NCI-H524 treated with DMSO at 0.1 percent for 48 hours (cell line): ENCODE results near the gene ACIN1.

Experiments
- DNase-seq: peaks from one replicate; lab custom pipeline; 2025; lab: John Stamatoyannopoulos, UW

Gene ACIN1

GRCh38 chr14:23057757-23058653 is 36.9 kb downstream of the ACIN1 start:
- DNase-seq, result no peak

GRCh38 chr14:23056956-23057756 is 37.8 kb downstream of the ACIN1 start, which contains the start of gene CDH24:
Gene CDH24 (minus strand): TSS chr14:23057520. CDS start chr14:23055733, 1,787 bp downstream.
- no peak for DNase-seq

- DNase-seq, result no peak
Measured at GRCh38 chr14:23056145-23056955, 38.6 kb downstream of the ACIN1 start.

DNA sequence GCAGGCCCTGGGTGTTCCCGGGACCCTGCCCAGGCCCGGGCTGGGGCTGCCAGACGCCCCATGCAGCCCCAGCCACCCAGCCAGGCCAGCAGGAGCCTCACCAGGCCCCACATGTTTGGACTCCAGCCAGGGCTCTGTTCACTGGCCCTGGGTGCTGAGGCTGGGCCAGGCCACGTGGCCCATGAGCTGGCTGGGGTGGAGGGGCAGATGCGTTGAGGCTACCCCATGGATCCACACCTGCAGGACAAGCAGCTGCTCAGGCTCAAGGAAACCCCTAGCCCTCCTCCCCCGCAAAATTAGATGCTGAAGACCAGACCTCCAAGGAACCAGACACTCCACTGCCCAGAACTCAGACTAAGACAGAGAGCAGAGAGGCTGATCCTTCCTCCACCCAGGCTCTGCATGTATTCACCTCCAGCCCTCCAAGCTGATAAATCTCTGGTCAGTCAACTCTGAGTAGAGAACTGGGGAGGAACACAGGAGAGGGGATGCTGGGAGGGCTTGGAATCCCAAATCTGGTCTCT is 39.3 kb downstream of the ACIN1 start:
- no peak for DNase-seq

DNA sequence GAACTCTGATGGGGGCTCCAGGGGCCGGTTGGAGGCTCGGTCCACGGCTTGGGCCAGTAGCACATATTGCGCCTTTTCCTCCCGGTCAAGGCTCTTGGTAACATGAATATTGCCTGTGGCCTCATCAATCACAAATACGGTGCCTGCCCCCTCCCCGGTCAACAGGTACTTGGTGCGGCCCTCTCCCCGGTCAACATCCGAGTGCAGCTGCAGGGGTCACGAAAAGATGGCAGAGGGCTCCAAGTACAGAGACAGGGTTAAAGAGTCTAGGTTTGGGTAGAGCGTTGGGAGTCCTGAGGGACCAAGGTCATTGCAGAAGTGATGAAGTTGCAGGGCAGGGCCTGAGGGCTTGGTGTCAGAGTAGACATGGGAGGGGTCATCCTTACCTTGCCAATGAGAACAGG is 39.8 kb downstream of the ACIN1 start:
- no peak for DNase-seq

- DNase-seq, result no peak
Measured at GRCh38 chr14:23054000-23054811, 40.7 kb downstream of the ACIN1 start.

- no peak for DNase-seq
Measured at GRCh38 chr14:23053426-23053825, 41.5 kb downstream of the ACIN1 start.

- no peak for DNase-seq
Measured at GRCh38 chr14:23052671-23053070, 42.3 kb downstream of the ACIN1 start.

- no peak for DNase-seq
Measured at GRCh38 chr14:23052182-23052623, 42.7 kb downstream of the ACIN1 start.

- no peak for DNase-seq
Measured at GRCh38 chr14:23051141-23052057, 43.5 kb downstream of the ACIN1 start.

- no peak for DNase-seq
Measured at GRCh38 chr14:23049011-23049410, 45.9 kb downstream of the ACIN1 start.

GRCh38 chr14:23047751-23048693 is 46.9 kb downstream of the ACIN1 start:
- DNase-seq, result no peak

- no peak for DNase-seq
Measured at GRCh38 chr14:23047034-23047634, 47.8 kb downstream of the ACIN1 start.

DNA sequence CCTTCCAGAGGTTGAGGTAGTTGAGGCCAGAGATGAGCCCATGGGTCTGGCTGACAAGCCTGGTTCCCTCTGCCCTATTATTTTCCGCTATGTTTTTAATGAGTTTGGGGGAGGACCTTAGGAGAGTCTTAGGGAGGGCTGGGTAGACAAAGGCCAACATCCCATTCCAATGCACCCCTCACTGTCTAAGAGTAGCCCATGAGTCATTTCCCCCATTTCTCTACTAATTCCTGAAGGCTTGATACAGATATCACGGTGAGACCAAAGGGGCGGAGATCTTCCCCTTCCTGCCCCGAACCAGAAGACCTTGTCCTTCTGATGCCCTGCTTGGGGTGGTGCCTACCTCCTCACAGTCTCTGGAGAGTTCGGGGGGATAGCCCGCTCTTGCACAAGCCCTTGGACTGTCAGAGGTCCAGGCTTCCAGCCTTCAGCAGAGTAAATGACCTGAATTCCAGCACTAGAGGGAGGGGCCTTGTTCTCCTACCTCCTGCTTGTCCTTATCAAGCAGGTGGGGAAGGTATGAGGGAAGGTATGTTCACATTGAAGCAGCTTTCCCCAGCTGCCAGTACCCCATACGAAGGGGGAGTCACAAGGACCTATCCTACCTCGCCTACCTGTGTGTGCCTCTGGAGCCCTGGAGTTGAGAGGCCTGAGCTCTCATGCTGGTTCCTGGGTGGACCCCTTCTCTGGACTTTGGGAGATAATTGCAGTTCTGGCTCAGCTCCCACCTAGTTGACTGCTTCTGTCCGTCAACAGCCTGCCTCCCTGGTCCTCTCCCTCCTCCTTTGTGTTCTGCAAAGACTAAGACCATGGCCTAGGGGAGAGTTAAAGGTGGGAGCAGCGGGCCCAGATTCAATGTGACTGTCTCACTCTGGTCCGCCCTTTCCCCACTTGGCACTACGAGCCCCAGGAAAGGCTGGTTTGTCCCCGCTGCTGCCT is 49.2 kb downstream of the ACIN1 start:
- no peak for DNase-seq

DNA sequence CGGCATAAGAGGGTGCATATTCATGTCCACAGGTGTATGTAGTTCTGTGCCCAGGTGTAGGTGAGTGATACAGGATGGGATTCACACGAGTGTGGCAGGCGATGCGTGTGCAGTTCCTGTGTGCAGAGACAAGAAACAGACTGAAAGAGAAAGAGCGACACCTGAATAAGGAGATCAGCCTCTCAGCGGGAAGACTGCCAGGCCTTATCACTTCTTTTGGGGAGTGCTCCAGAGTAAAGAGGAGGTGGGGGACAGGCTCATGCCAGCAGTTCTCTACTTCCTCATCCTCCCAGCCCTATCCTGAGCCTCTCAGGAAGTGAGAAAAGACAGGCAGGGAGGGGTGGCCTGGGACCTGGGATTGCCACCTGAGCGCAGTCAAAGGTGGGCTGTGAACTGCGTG is 50.1 kb downstream of the ACIN1 start:
- no peak for DNase-seq

GRCh38 chr14:23043754-23044153 is 51.2 kb downstream of the ACIN1 start:
- DNase-seq, result no peak

GRCh38 chr14:23043145-23043544 is 51.8 kb downstream of the ACIN1 start:
- no peak for DNase-seq
